ENCODE measurements around the gene GLI1.

GRCh38 chr12:57467212-57467874, 7.8 kb downstream of the GLI1 start:
- TF ChIP-seq POLR2A (IDR thresholded peaks at IDR 0.05) (no peak), CTCF (IDR thresholded peaks at IDR 0.05) (no peak)
